ENCODE measurements around the gene FBXO4. TPM values are rescaled to one million over a fixed set of nuclear protein-coding genes. Genes with fewer than 3 reads are reported as not detected.

Gene FBXO4
- total RNA-seq, 1 donor from 2014 or later: 12.5 TPM

DNA sequence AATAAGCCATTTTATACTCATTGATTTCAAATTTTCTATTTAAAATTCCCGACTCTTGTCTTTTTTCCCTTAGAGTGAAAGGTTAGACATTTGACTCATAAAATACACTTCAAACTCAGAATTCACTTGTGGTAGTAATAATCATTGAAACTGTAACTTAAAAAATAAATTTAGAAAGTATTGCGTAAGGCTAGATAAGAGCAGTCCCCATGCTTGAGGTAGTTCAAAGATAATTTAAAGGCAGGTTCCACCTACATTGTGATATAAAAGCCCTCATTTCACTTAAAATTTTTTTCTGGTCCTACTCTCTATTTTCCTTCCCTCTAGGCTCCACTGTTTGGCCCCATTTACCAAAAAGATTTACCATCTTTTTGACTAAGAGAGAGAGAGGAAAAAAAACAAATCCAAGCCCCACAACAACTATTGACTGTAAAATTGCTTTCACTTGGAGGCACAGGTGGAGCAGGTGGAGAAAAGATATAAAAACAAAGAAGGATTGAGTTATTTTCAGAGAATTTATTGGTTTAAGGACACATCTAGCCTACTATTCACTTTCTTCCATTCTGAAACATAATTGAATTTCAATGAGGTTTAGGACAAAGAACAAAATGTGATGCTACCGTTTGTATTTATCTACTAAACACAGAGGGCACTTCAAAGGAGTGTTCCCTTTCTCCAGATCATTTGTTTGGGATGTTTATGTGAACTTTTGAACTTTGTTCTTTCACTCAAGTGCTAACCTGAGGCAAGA lies 61.0 kb downstream of the FBXO4 start:
- no peak for ATAC-seq

Other genes with a start within 250 kb of the FBXO4 start
- 27.0 TPM for gene OXCT1, start 54.9 kb upstream of the FBXO4 start, total RNA-seq
- 23.7 TPM for gene RIMOC1, start 20.9 kb upstream of the FBXO4 start, total RNA-seq